Transverse colon (tissue), 4 donors: ENCODE measurements around the gene HNRNPUL2. TPM values are rescaled to one million over a fixed set of nuclear protein-coding genes. Genes with fewer than 3 reads are reported as not detected.

ENCODE experiments used
- DNase-seq: peaks from one replicate; pipeline ENCODE4 v3.0.0-alpha.2; 2019
- H3K27ac ChIP-seq, 4 donors: fragments of 200-600 bp; sonication (generic); 2 replicates each; pipeline ENCODE4 v1.5.1; 2016 to 2018; ENCODE audit warnings: inconsistent platforms in 4 of 4
- H3K27me3 ChIP-seq: fragments of 200-600 bp; sonication (generic); 2 replicates; pipeline ENCODE4 v1.5.1; 2017; ENCODE audit warnings: inconsistent platforms
- H3K36me3 ChIP-seq, 4 donors: fragments of 200-600 bp; sonication (generic); 2 replicates each; pipeline ENCODE4 v1.5.1; 2017 to 2019; ENCODE audit warnings: inconsistent platforms in 4 of 4
- H3K4me1 ChIP-seq, 4 donors: fragments of 200-600 bp; sonication (generic); 2 replicates each; pipeline ENCODE4 v1.5.1; 2017 to 2020; ENCODE audit warnings: inconsistent platforms in 4 of 4
- H3K4me3 ChIP-seq, 4 donors: fragments of 200-600 bp; sonication (generic); 1 replicate in 1 of 4; 2 replicates in 3 of 4; pipeline versions ENCODE4 v1.5.1 to v1.6.1; 2017 to 2019; ENCODE audit warnings: inconsistent platforms in 4 of 4
- H3K9me3 ChIP-seq, 2 donors: fragments of 200-600 bp; sonication (generic); 2 replicates each; pipeline ENCODE4 v1.5.1; 2017 to 2019; ENCODE audit warnings: inconsistent platforms in 2 of 2
- EP300 ChIP-seq: sonication (generic); formaldehyde crosslinking; IDR thresholded peaks from one replicate; pipeline ENCODE4 v1.6.1; 2017; ENCODE audit warnings: antibody characterized with exemption, low read depth
- POLR2A ChIP-seq: fragments of 450-650 bp; IDR thresholded peaks from one replicate; pipeline ENCODE4 v1.6.1; 2016; ENCODE audit warnings: antibody characterized with exemption, mild to moderate bottlenecking, moderate library complexity
- POLR2AphosphoS5 ChIP-seq, 3 donors: sonication (generic); formaldehyde crosslinking; IDR thresholded peaks; one replicate each; pipeline ENCODE4 v1.6.1; 2016; ENCODE audit warnings: antibody characterized with exemption in 3 of 3
- WGBS, 2 donors: methylation state at CpG; one replicate each; pipeline ENCODE4 v1.1.5; 2018; ENCODE audit warnings: low coverage in 1 of 2; 5-methylcytosine and 5-hydroxymethylcytosine counted together
- in situ Hi-C, 4 donors: fragments of 200-750 bp; cut with MboI; loops; one replicate each; pipeline versions ENCODE4 v1.15.0 to v1.15.1; 2017; ENCODE audit warnings: low sequenced_read_pairs in 3 of 4, low pct_ligation_motif_present in 1 of 4, low pct_unique_long_range_greater_than_20kb in 1 of 4
- intact Hi-C: fragments of 100-400 bp; cut with DNase I; formaldehyde crosslinking; loops from one replicate; pipeline ENCODE4 v1.15.1; 2023; ENCODE audit warnings: low total_unique reads
- total RNA-seq, 4 donors: library from RNA; depleted of rRNA; stranded (reverse); fragments of >200 nt; gene quantifications; one replicate each; pipeline ENCODE4 v1.1.0, GENCODE V29; 2016
- TF ChIP-seq, protein P1 (sequence below), 5 experiments: fragments of 200-600 bp in 3 of 5; fragments of 450-650 bp in 2 of 5; sonication (generic) in 3 of 5; IDR thresholded peaks; 1 replicate in 2 of 5; 2 replicates in 3 of 5; pipeline ENCODE4 v1.5.1; 2016 to 2017; ENCODE audit warnings: antibody characterized with exemption in 5 of 5, inconsistent platforms in 3 of 5, mild to moderate bottlenecking in 2 of 5, moderate library complexity in 1 of 5

HNRNPUL2 gene
- total RNA-seq, 4 donors from 2014 or later: 21.8 to 116 (median 59.6) TPM

DNA sequence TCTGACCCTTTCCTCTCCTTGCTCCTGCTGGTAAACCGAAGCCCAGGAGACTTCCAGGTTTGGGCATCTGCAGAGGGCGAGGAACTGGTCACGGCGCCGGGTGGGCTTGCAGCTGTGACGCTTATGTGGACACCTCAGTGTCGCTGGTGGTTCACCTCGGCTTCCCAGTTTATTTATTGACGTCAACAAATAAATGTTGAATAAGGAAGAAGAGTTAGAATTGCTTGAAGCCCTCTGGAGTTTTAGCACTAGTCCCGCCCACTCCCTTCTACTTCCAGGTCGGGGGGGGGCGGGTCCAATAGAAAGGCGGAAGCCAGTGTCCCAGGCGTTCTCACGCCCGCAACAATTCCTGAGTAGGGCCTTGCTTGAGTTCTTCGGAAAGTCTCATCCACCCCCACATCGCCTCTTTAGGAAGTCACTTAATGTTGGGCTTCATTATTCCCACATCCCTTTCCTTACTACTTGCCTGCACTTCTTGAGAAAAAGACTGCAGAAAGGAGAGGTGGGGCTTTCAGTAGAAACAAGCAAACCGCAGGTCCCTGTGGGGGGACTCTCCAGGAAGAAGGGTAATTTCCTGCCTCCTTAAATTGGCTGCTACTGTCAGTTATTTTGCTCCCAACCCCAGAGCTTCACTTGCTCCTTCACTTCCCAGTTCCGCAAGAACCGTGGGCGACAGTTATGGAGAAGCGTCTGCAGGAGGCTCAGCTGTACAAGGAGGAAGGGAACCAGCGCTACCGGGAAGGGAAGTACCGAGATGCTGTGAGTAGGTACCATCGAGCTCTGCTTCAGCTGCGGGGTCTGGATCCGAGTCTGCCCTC is 1.1 kb upstream of the HNRNPUL2 start, which contains the start of gene TTC9C:
Gene TTC9C (plus strand): TSS at position 316 of the 818 bp plus-strand sequence. CDS start 363 bp downstream, at position 679.
- no peaks in the 10 kb centered on the region for H3K27me3 ChIP-seq
- 0% methylated on average over 2 to 29 of the region's 29 CpGs for WGBS, 2 donors
- intact Hi-C loops (no loop called here), in situ Hi-C loops (no loop called here)
- peak within 1 kb of the TSS; percentile 97 to 99 (median 98) for H3K27ac ChIP-seq
- H3K4me3 ChIP-seq: peak within 1 kb of the TSS; percentile 73 to 96 (median 90)
- peaks cover 27 to 63% (median 39%) of the 10 kb centered on the region in 4 donors for H3K4me1 ChIP-seq
- TF ChIP-seq, protein P1, sequence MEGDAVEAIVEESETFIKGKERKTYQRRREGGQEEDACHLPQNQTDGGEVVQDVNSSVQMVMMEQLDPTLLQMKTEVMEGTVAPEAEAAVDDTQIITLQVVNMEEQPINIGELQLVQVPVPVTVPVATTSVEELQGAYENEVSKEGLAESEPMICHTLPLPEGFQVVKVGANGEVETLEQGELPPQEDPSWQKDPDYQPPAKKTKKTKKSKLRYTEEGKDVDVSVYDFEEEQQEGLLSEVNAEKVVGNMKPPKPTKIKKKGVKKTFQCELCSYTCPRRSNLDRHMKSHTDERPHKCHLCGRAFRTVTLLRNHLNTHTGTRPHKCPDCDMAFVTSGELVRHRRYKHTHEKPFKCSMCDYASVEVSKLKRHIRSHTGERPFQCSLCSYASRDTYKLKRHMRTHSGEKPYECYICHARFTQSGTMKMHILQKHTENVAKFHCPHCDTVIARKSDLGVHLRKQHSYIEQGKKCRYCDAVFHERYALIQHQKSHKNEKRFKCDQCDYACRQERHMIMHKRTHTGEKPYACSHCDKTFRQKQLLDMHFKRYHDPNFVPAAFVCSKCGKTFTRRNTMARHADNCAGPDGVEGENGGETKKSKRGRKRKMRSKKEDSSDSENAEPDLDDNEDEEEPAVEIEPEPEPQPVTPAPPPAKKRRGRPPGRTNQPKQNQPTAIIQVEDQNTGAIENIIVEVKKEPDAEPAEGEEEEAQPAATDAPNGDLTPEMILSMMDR (IDR thresholded peaks at IDR 0.05): peak in 1 of 5 experiments; percentile 17
- no peak for TF ChIP-seq EP300
- peak; percentile 86 for TF ChIP-seq POLR2A
- TF ChIP-seq POLR2AphosphoS5 (IDR thresholded peaks at IDR 0.05): peak; percentile 79 to 93 (median 84)
- H3K36me3 ChIP-seq: peaks cover 0 to 12% (median 4%) of the 10 kb centered on the region in 4 donors
- H3K9me3 ChIP-seq: no peaks in the 10 kb centered on the region
- DNase-seq: peak; percentile 93

DNA sequence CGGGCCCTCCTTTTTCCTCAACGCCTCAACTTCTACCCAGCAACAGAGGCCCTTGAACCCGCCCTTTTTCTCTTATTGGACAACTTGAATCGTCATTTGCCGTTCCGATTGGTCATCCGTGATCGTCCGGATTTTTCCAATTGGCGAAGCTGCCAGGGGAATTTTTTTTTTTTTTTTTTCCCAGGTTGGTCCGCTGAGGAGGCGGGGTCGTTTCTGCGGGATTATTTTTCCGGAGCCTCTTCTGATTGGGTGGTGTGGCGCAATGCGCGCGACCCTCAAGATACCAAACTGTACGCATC is 564 bp upstream of the HNRNPUL2 start:
- 0 to 1% methylated on average over 7 to 20 of the region's 20 CpGs for WGBS, 2 donors
- Histone ChIP-seq H3K4me1 (peaks cover 27 to 65% (median 39%) of the 10 kb centered on the region in 4 donors), H3K9me3 (no peaks in the 10 kb centered on the region), H3K4me3 (peak overlapping the region; percentile 64 to 96 (median 79)), H3K27ac (peak overlapping the region; percentile 97 to 99 (median 98)), H3K27me3 (no peaks in the 10 kb centered on the region), H3K36me3 (peaks cover 0 to 13% (median 4%) of the 10 kb centered on the region in 4 donors)
- TF ChIP-seq POLR2A (no peak), EP300 (no peak), POLR2AphosphoS5 (IDR thresholded peaks at IDR 0.05) (no peak)
- TF ChIP-seq, protein P1 (IDR thresholded peaks at IDR 0.05): no peak
- DNase-seq: peak; percentile 89
- in situ Hi-C loops: no loop called here
- intact Hi-C loops: no loop called here

- TF ChIP-seq, protein P1 (IDR thresholded peaks at IDR 0.05): no peak
- TF ChIP-seq POLR2AphosphoS5 (IDR thresholded peaks at IDR 0.05): no peak
- no peak for TF ChIP-seq POLR2A
- TF ChIP-seq EP300: no peak
- 0% methylated on average over 26 of the region's 37 CpGs; no CpG with 5 or more reads in 1 of the 2 donors for WGBS, 2 donors
- intact Hi-C loops: no loop called here
- H3K9me3 ChIP-seq: no peaks in the 10 kb centered on the region
- peaks cover 27 to 61% (median 39%) of the 10 kb centered on the region in 4 donors for H3K4me1 ChIP-seq
- H3K36me3 ChIP-seq: peaks cover 0 to 20% (median 9%) of the 10 kb centered on the region in 4 donors
- H3K4me3 ChIP-seq: peak overlapping the region; percentile 73 to 96 (median 90)
- no peak for DNase-seq
- in situ Hi-C loops: no loop called here
- H3K27ac ChIP-seq: peak overlapping the region; percentile 97 to 99 (median 98)
- H3K27me3 ChIP-seq: no peaks in the 10 kb centered on the region
These were observed 417 bp downstream of the HNRNPUL2 start for GRCh38 chr11:62726915-62727164.

DNA sequence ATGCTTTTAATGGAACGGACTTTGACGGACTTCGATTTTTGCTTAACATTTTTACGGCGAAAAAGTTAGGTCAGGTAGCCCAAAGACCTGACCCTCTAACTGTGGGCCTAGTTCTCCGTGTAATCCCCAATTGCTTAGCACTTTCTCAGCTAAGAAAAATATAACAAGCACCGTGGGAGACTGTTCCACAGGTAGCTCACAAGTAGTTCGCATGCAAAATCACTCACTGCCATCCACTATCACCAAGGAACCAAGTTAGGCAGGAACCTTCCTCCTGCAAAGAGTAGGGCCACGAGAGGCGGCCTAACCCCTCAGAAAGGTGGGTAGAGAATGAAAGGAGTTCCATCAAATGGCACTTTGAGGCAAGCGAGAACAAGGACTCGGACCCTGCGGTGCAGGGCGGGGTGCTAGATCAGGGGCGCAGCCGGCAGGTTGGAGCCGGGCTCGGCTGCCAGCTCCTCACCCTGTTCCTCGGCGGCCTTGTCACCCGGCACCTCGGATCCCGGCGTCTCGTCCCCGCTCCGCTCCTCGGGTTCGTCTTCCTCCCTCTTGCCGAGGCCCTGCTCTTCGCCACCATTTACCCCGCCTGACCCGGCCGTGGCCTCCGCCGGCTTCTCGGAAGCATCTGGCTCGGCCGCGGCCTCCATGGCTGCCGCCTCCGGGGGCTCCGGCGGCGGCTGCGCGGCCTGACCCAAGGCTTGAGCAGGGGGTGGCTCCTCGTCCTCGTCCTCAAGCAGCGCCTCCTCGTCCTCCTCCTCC is 922 bp downstream of the HNRNPUL2 start:
- no peaks in the 10 kb centered on the region for H3K27me3 ChIP-seq
- WGBS, 2 donors: 0 to 1% methylated on average over 8 to 50 of the region's 51 CpGs
- H3K27ac ChIP-seq: peak overlapping the region; percentile 97 to 99 (median 98)
- intact Hi-C loops: no loop called here
- no peaks in the 10 kb centered on the region for H3K9me3 ChIP-seq
- H3K4me3 ChIP-seq: peak overlapping the region; percentile 73 to 96 (median 90)
- H3K36me3 ChIP-seq: peaks cover 0 to 25% (median 13%) of the 10 kb centered on the region in 4 donors
- in situ Hi-C loops: no loop called here
- TF ChIP-seq, protein P1 (IDR thresholded peaks at IDR 0.05): no peak
- TF ChIP-seq POLR2A: no peak
- peaks cover 27 to 57% (median 37%) of the 10 kb centered on the region in 4 donors for H3K4me1 ChIP-seq
- DNase-seq: no peak
